IPS-11a (cell line): ENCODE measurements around the gene SLC22A7.
"Not testable (repeated sequence)": the region's sequence is repeated elsewhere in the genome, so short reads cannot be mapped to it uniquely, and the experiment has no call there.

ENCODE experiments used
- H3K4me3 ChIP-seq: one replicate; pipeline ENCODE4 v1.5.1; 2013; ENCODE audit warnings: low read depth, low read length, control low read depth

Gene SLC22A7

GRCh38 chr6:43298565-43299337 is 691 bp downstream of the SLC22A7 start:
- no peak overlapping the region for H3K4me3 ChIP-seq

GRCh38 chr6:43299338-43300293 is 1.6 kb downstream of the SLC22A7 start:
- H3K4me3 ChIP-seq = no peak overlapping the region

- H3K4me3 ChIP-seq = no peak overlapping the region
These were observed 3.2 kb downstream of the SLC22A7 start for GRCh38 chr6:43301081-43301870.

- no peak overlapping the region for H3K4me3 ChIP-seq
These were observed 4.1 kb downstream of the SLC22A7 start for GRCh38 chr6:43302126-43302525.

GRCh38 chr6:43303006-43303405 is 4.9 kb downstream of the SLC22A7 start:
- H3K4me3 ChIP-seq = not testable (repeated sequence)

GRCh38 chr6:43303751-43304331 is 5.8 kb downstream of the SLC22A7 start:
- H3K4me3 ChIP-seq = no peak overlapping the region

- no peak overlapping the region for H3K4me3 ChIP-seq
These were observed 6.3 kb downstream of the SLC22A7 start for GRCh38 chr6:43304361-43304760.

- H3K4me3 ChIP-seq = no peak overlapping the region
These were observed 6.8 kb downstream of the SLC22A7 start for GRCh38 chr6:43304882-43305281.

GRCh38 chr6:43306086-43306485 is 8.0 kb downstream of the SLC22A7 start:
- H3K4me3 ChIP-seq = no peak overlapping the region

- H3K4me3 ChIP-seq = no peak overlapping the region
These were observed 9.5 kb downstream of the SLC22A7 start for GRCh38 chr6:43307451-43308100.

GRCh38 chr6:43308101-43308989 is 10.3 kb downstream of the SLC22A7 start, which contains the start of gene CRIP3:
TSS of gene CRIP3 (minus strand) at chr6:43308826. CDS start at chr6:43308792, 34 bp downstream.
- H3K4me3 ChIP-seq = peak within 1 kb of the TSS; percentile 60

- peak overlapping the region; percentile 60 for H3K4me3 ChIP-seq
These were observed 11.0 kb downstream of the SLC22A7 start for GRCh38 chr6:43308990-43309477.

GRCh38 chr6:43310134-43310533 is 12.1 kb downstream of the SLC22A7 start:
- H3K4me3 ChIP-seq = no peak overlapping the region

- H3K4me3 ChIP-seq = no peak overlapping the region
These were observed 12.6 kb downstream of the SLC22A7 start for GRCh38 chr6:43310624-43311023.

- no peak overlapping the region for H3K4me3 ChIP-seq
These were observed 13.6 kb downstream of the SLC22A7 start for GRCh38 chr6:43311666-43312065.

GRCh38 chr6:43313813-43314212 is 15.8 kb downstream of the SLC22A7 start:
- H3K4me3 ChIP-seq = no peak overlapping the region

- no peak overlapping the region for H3K4me3 ChIP-seq
These were observed 20.0 kb downstream of the SLC22A7 start for GRCh38 chr6:43318011-43318410.

GRCh38 chr6:43325876-43326275 is 27.8 kb downstream of the SLC22A7 start:
- H3K4me3 ChIP-seq = no peak overlapping the region

GRCh38 chr6:43328528-43328927 is 30.5 kb downstream of the SLC22A7 start:
- H3K4me3 ChIP-seq = no peak overlapping the region
